ENCODE results near the gene CHRNE. TPM values are rescaled to one million over a fixed set of nuclear protein-coding genes. Genes with fewer than 3 reads are reported as not detected.

CHRNE gene
- total and polyA plus RNA-seq, 2 of the 13 experiments (the other 11 are each of a cell fraction or from before 2014, with no cell fraction given): 0.53 to 0.59 TPM

DNA sequence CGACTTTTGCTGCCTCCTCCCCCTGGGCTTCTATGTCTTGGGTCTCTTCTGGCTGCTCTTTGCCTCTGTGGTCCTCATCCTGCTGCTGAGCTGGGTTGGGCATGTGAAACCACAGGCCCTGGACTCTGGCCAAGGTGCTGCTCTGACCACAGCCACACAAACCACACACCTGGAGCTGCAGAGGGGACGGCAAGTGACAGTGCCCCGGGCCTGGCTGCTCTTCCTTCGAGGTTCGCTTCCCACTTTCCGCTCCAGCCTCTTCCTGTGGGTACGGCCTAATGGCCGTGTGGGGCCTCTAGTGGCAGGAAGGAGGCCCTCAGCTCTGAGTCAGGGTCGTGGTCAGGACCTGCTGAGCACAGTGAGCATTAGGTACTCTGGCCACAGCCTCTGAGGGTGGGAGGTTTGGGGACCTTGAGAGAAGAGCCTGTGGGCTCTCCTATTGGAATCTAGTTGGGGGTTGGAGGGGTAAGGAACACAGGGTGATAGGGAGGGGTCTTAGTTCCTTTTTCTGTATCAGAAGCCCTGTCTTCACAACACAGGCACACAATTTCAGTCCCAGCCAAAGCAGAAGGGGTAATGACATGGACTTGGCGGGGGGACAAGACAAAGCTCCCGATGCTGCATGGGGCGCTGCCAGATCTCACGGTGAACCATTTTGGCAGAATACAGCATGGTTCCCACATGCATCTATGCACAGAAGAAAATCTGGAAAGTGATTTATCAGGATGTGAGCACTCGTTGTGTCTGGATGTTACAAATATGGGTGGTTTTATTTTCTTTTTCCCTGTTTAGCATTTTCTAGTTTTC lies 31.5 kb upstream of the CHRNE start (continued):
- TF ChIP-seq, protein P1, sequence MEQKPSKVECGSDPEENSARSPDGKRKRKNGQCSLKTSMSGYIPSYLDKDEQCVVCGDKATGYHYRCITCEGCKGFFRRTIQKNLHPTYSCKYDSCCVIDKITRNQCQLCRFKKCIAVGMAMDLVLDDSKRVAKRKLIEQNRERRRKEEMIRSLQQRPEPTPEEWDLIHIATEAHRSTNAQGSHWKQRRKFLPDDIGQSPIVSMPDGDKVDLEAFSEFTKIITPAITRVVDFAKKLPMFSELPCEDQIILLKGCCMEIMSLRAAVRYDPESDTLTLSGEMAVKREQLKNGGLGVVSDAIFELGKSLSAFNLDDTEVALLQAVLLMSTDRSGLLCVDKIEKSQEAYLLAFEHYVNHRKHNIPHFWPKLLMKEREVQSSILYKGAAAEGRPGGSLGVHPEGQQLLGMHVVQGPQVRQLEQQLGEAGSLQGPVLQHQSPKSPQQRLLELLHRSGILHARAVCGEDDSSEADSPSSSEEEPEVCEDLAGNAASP (CRISPR knock-in tag; IDR thresholded peaks at IDR 0.05; ENCODE audit: borderline replicate concordance): no peak
- TF ChIP-seq ZNF543 (CRISPR knock-in tag; IDR thresholded peaks at IDR 0.05) (no peak), KLF13 (CRISPR knock-in tag; IDR thresholded peaks at IDR 0.05) (no peak), ZNF337 (CRISPR knock-in tag; IDR thresholded peaks at IDR 0.05; ENCODE audit: borderline replicate concordance, low read depth) (no peak), TP53 (CRISPR knock-in tag; conservative IDR thresholded peaks at IDR 0.05) (no peak), KDM6A (CRISPR knock-in tag; IDR thresholded peaks at IDR 0.05; ENCODE audit: low read depth) (no peak), RXRB (CRISPR knock-in tag; IDR thresholded peaks at IDR 0.05; ENCODE audit: borderline replicate concordance) (no peak), ZFP36L1 (CRISPR knock-in tag; IDR thresholded peaks at IDR 0.05) (no peak), ZIK1 (CRISPR knock-in tag; IDR thresholded peaks at IDR 0.05; ENCODE audit: borderline replicate concordance, low read depth) (no peak), ZNF468 (CRISPR knock-in tag; IDR thresholded peaks at IDR 0.05) (no peak), ZNF792 (CRISPR knock-in tag; IDR thresholded peaks at IDR 0.05) (no peak), ZNF720 (CRISPR knock-in tag; IDR thresholded peaks at IDR 0.05) (no peak), MYNN (CRISPR knock-in tag; IDR thresholded peaks at IDR 0.05; ENCODE audit: low read depth) (no peak), HMG20B (CRISPR knock-in tag; conservative IDR thresholded peaks at IDR 0.05) (no peak), JUND (CRISPR knock-in tag; IDR thresholded peaks at IDR 0.05) (no peak), ZFP41 (CRISPR knock-in tag; IDR thresholded peaks at IDR 0.05; ENCODE audit: borderline replicate concordance) (no peak), MLLT10 (CRISPR knock-in tag; IDR thresholded peaks at IDR 0.05) (no peak), ZNF530 (CRISPR knock-in tag; IDR thresholded peaks at IDR 0.05; ENCODE audit: low read depth) (no peak)
- TF ChIP-seq, protein P2, sequence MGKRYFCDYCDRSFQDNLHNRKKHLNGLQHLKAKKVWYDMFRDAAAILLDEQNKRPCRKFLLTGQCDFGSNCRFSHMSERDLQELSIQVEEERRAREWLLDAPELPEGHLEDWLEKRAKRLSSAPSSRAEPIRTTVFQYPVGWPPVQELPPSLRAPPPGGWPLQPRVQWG (CRISPR knock-in tag; IDR thresholded peaks at IDR 0.05; ENCODE audit: borderline replicate concordance, low read depth): no peak
- TF ChIP-seq, protein P3, sequence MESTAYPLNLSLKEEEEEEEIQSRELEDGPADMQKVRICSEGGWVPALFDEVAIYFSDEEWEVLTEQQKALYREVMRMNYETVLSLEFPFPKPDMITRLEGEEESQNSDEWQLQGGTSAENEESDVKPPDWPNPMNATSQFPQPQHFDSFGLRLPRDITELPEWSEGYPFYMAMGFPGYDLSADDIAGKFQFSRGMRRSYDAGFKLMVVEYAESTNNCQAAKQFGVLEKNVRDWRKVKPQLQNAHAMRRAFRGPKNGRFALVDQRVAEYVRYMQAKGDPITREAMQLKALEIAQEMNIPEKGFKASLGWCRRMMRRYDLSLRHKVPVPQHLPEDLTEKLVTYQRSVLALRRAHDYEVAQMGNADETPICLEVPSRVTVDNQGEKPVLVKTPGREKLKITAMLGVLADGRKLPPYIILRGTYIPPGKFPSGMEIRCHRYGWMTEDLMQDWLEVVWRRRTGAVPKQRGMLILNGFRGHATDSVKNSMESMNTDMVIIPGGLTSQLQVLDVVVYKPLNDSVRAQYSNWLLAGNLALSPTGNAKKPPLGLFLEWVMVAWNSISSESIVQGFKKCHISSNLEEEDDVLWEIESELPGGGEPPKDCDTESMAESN (CRISPR knock-in tag; conservative IDR thresholded peaks at IDR 0.05): peak; percentile 72; the same call in 1 of the 2 replicates
- TF ChIP-seq, protein P4, sequence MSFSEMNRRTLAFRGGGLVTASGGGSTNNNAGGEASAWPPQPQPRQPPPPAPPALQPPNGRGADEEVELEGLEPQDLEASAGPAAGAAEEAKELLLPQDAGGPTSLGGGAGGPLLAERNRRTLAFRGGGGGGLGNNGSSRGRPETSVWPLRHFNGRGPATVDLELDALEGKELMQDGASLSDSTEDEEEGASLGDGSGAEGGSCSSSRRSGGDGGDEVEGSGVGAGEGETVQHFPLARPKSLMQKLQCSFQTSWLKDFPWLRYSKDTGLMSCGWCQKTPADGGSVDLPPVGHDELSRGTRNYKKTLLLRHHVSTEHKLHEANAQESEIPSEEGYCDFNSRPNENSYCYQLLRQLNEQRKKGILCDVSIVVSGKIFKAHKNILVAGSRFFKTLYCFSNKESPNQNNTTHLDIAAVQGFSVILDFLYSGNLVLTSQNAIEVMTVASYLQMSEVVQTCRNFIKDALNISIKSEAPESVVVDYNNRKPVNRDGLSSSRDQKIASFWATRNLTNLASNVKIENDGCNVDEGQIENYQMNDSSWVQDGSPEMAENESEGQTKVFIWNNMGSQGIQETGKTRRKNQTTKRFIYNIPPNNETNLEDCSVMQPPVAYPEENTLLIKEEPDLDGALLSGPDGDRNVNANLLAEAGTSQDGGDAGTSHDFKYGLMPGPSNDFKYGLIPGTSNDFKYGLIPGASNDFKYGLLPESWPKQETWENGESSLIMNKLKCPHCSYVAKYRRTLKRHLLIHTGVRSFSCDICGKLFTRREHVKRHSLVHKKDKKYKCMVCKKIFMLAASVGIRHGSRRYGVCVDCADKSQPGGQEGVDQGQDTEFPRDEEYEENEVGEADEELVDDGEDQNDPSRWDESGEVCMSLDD (CRISPR knock-in tag; IDR thresholded peaks at IDR 0.05; ENCODE audit: borderline replicate concordance): no peak
